ENCODE results near the gene CHAD.

Gene CHAD

DNA sequence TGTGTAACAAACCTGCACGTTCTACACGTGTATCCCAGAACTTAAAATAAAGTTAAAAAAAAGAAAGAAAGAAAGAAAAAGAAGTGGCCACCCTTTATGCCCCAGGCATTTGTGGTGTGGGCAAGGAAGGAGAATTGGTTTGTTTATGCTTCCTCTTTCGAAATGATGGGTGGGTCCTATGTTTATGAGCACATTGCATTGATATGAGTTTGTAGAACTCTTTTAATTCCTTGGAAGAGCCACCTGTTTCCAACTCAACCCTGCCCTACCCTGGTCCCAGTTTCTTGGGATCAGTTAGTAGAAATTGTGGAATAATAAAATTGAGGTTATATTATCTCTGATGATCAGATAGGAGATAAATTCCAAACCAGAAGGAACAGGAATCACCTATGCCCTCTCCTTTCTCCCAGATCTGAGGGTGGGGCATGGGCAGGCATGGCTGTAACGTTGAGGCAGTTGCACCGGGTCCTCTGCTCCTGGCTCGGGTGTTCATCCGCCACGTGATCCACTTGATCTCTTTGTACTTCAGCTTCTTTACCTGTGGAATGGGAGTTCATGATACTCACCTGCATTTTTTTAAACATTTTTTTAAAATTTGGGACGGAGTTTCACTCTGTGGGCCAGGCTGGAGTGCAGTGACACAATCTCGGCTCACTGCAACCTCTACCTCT is 15.9 kb downstream of the CHAD start:
- no peak overlapping the region for H4K8ac ChIP-seq (ENCODE audit: low read depth, low read length)
- no peaks in the 10 kb centered on the region for H3K27me3 ChIP-seq (ENCODE audit: insufficient read depth, low read length)
- WGBS (ENCODE audit: extremely low coverage, insufficient coverage, insufficient read length), result no CpG with 5 or more reads among the region's 10 CpGs
- no peak overlapping the region for H3K9ac ChIP-seq (ENCODE audit: low read length)
- H2BK5ac ChIP-seq (ENCODE audit: low read depth, low read length, poor library complexity), result no peak overlapping the region
- no peak overlapping the region for H3K14ac ChIP-seq (ENCODE audit: low read length)
- H3K9me3 ChIP-seq (ENCODE audit: insufficient read depth, low read depth, low read length), result no peaks in the 10 kb centered on the region
- H2BK120ac ChIP-seq (ENCODE audit: insufficient read depth, low read length, poor library complexity), result no peak overlapping the region
- no peak overlapping the region for H3K4ac ChIP-seq (ENCODE audit: low read depth, low read length)
- no peak overlapping the region for H2AFZ ChIP-seq (ENCODE audit: insufficient read depth, low read length, poor library complexity)
- no peak overlapping the region for H3K4me2 ChIP-seq (ENCODE audit: low read length)
- H3K4me3 ChIP-seq (ENCODE audit: low read depth, low read length), result no peak overlapping the region
- no peak overlapping the region for H4K91ac ChIP-seq (ENCODE audit: low read depth, low read length)
- H3K18ac ChIP-seq (ENCODE audit: low read length), result no peak overlapping the region
- peak; percentile 45 to 75 for DNase-seq
- H3K79me2 ChIP-seq (ENCODE audit: control insufficient read depth, insufficient read depth, low read length, poor library complexity), result no peaks in the 10 kb centered on the region
- H3K23ac ChIP-seq (ENCODE audit: low read length), result no peak overlapping the region
- peaks cover 4 to 5% of the 10 kb centered on the region in 2 experiments for H3K36me3 ChIP-seq (ENCODE audit: control insufficient read depth in 1 of 2, insufficient read depth in 2 of 2, low read length in 2 of 2)
- H2AK5ac ChIP-seq (ENCODE audit: low read length), result no peak overlapping the region
- H3K27ac ChIP-seq (ENCODE audit: low read depth, low read length), result no peak overlapping the region
- no peak overlapping the region for H2BK12ac ChIP-seq (ENCODE audit: low read length)
- H3K79me1 ChIP-seq (ENCODE audit: low read length), result no peaks in the 10 kb centered on the region
- H3K4me1 ChIP-seq (ENCODE audit: control insufficient read depth in 1 of 2, insufficient read depth in 2 of 2, low read length in 2 of 2), result no peaks in the 10 kb centered on the region
- no peak overlapping the region for H4K12ac ChIP-seq (ENCODE audit: low read depth, low read length)

DNA sequence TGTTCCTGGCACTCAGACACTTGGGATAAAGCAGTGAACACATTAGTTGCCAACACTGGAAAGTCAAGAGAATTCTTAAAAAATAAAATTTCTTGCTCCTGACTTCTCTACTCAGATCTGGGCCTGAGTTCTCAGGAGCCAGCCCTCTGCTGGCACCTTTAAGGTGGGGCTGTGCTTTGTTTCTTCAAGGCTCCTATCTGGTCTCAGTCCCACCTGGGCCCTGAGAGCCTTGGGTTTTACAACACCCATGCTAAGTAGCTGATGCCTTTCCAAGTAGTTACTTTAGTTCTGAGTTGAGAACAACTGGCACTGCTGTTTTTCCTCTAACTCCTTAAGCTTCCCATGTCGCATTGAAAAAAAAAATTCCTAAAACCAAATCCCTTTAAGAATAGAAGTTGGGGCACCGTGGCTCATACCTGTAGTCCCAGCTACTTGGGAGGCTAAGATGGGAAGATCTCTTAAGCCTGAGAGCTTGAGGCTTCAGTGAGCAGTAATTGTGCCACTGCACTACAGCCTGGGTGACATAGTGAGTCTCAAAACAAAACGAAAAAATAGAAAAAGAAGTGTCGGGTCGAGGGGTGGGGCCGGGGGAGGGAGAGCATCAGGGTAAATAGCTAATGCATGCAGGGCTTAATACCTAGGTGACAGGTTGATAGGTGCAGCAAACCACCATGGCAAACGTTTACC is 16.6 kb downstream of the CHAD start:
- no peak overlapping the region for H4K91ac ChIP-seq (ENCODE audit: low read depth, low read length)
- H4K8ac ChIP-seq (ENCODE audit: low read depth, low read length), result no peak overlapping the region
- H3K27me3 ChIP-seq (ENCODE audit: insufficient read depth, low read length), result no peaks in the 10 kb centered on the region
- no peak overlapping the region for H4K12ac ChIP-seq (ENCODE audit: low read depth, low read length)
- H3K4me2 ChIP-seq (ENCODE audit: low read length), result no peak overlapping the region
- no peaks in the 10 kb centered on the region for H3K4me1 ChIP-seq (ENCODE audit: control insufficient read depth in 1 of 2, insufficient read depth in 2 of 2, low read length in 2 of 2)
- no peaks in the 10 kb centered on the region for H3K9me3 ChIP-seq (ENCODE audit: insufficient read depth, low read depth, low read length)
- H3K18ac ChIP-seq (ENCODE audit: low read length), result no peak overlapping the region
- no peak overlapping the region for H3K4me3 ChIP-seq (ENCODE audit: low read depth, low read length)
- no peak overlapping the region for H3K23ac ChIP-seq (ENCODE audit: low read length)
- no peak for DNase-seq
- H2BK5ac ChIP-seq (ENCODE audit: low read depth, low read length, poor library complexity), result no peak overlapping the region
- H3K14ac ChIP-seq (ENCODE audit: low read length), result no peak overlapping the region
- no peak overlapping the region for H2AK5ac ChIP-seq (ENCODE audit: low read length)
- H3K9ac ChIP-seq (ENCODE audit: low read length), result no peak overlapping the region
- H2BK12ac ChIP-seq (ENCODE audit: low read length), result no peak overlapping the region
- H3K27ac ChIP-seq (ENCODE audit: low read depth, low read length), result no peak overlapping the region
- no peak overlapping the region for H2AFZ ChIP-seq (ENCODE audit: insufficient read depth, low read length, poor library complexity)
- H3K79me2 ChIP-seq (ENCODE audit: control insufficient read depth, insufficient read depth, low read length, poor library complexity), result no peaks in the 10 kb centered on the region
- no CpG with 5 or more reads among the region's 7 CpGs for WGBS (ENCODE audit: extremely low coverage, insufficient coverage, insufficient read length)
- H2BK120ac ChIP-seq (ENCODE audit: insufficient read depth, low read length, poor library complexity), result no peak overlapping the region
- H3K36me3 ChIP-seq (ENCODE audit: control insufficient read depth in 1 of 2, insufficient read depth in 2 of 2, low read length in 2 of 2), result peaks cover 4 to 5% of the 10 kb centered on the region in 2 experiments
- no peak overlapping the region for H3K4ac ChIP-seq (ENCODE audit: low read depth, low read length)
- no peaks in the 10 kb centered on the region for H3K79me1 ChIP-seq (ENCODE audit: low read length)

- H3K23ac ChIP-seq (ENCODE audit: low read length), result no peak overlapping the region
- no peaks in the 10 kb centered on the region for H3K4me1 ChIP-seq (ENCODE audit: control insufficient read depth in 1 of 2, insufficient read depth in 2 of 2, low read length in 2 of 2)
- no peak overlapping the region for H2BK12ac ChIP-seq (ENCODE audit: low read length)
- no peak overlapping the region for H2BK5ac ChIP-seq (ENCODE audit: low read depth, low read length, poor library complexity)
- H3K79me1 ChIP-seq (ENCODE audit: low read length), result no peaks in the 10 kb centered on the region
- no peak overlapping the region for H4K12ac ChIP-seq (ENCODE audit: low read depth, low read length)
- no peak overlapping the region for H3K9ac ChIP-seq (ENCODE audit: low read length)
- H2BK120ac ChIP-seq (ENCODE audit: insufficient read depth, low read length, poor library complexity), result no peak overlapping the region
- WGBS (ENCODE audit: extremely low coverage, insufficient coverage, insufficient read length), result no CpG with 5 or more reads among the region's 2 CpGs
- no peak overlapping the region for H3K4ac ChIP-seq (ENCODE audit: low read depth, low read length)
- DNase-seq, result no peak
- H3K79me2 ChIP-seq (ENCODE audit: control insufficient read depth, insufficient read depth, low read length, poor library complexity), result no peaks in the 10 kb centered on the region
- no peaks in the 10 kb centered on the region for H3K9me3 ChIP-seq (ENCODE audit: insufficient read depth, low read depth, low read length)
- no peak overlapping the region for H3K18ac ChIP-seq (ENCODE audit: low read length)
- no peak overlapping the region for H3K4me2 ChIP-seq (ENCODE audit: low read length)
- H4K8ac ChIP-seq (ENCODE audit: low read depth, low read length), result no peak overlapping the region
- no peaks in the 10 kb centered on the region for H3K27me3 ChIP-seq (ENCODE audit: insufficient read depth, low read length)
- no peak overlapping the region for H2AFZ ChIP-seq (ENCODE audit: insufficient read depth, low read length, poor library complexity)
- H4K91ac ChIP-seq (ENCODE audit: low read depth, low read length), result no peak overlapping the region
- no peak overlapping the region for H3K27ac ChIP-seq (ENCODE audit: low read depth, low read length)
- H3K14ac ChIP-seq (ENCODE audit: low read length), result no peak overlapping the region
- H3K36me3 ChIP-seq (ENCODE audit: control insufficient read depth in 1 of 2, insufficient read depth in 2 of 2, low read length in 2 of 2), result no peaks in the 10 kb centered on the region
- H2AK5ac ChIP-seq (ENCODE audit: low read length), result no peak overlapping the region
- no peak overlapping the region for H3K4me3 ChIP-seq (ENCODE audit: low read depth, low read length)
Measured at GRCh38 chr17:50448643-50449042, 20.0 kb downstream of the CHAD start.

DNA sequence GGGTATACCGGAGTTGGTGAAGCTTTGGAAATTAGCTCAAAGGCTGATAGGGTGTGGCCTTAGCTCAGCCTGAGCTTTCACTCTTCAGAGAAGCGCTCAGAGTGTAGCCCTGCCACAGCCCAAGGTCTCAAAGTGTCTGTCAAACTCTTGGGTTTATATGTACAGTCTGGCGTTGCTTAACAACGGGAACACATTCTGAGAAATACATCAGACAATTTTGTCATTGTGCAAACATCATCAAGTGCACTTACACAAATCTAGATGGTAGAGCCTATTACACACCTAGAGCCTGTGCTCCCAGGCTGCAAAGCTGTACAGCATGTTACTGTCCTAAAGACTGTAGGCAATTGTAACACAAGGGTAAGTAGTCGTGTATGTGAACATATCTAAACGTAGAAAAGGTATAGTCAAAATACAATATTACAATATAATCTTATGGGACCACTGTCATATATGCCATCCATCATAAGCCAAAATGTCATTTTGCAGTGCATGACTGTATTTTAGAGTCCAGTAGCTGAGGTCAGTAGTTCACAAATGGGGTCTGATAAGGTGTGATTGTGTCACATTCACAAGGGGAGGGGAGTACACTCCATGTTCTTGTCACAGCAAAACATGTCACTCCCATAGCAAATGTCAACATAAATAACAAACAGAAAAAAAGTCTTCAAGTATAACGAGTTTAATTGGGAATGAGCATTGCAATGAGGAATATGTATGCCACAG is 20.6 kb downstream of the CHAD start:
- no peak overlapping the region for H3K4ac ChIP-seq (ENCODE audit: low read depth, low read length)
- no peak overlapping the region for H3K23ac ChIP-seq (ENCODE audit: low read length)
- no peak overlapping the region for H2BK120ac ChIP-seq (ENCODE audit: insufficient read depth, low read length, poor library complexity)
- H3K36me3 ChIP-seq (ENCODE audit: control insufficient read depth in 1 of 2, insufficient read depth in 2 of 2, low read length in 2 of 2), result no peaks in the 10 kb centered on the region
- H3K4me1 ChIP-seq (ENCODE audit: control insufficient read depth in 1 of 2, insufficient read depth in 2 of 2, low read length in 2 of 2), result no peaks in the 10 kb centered on the region
- H3K4me3 ChIP-seq (ENCODE audit: low read depth, low read length), result no peak overlapping the region
- no peak overlapping the region for H2AFZ ChIP-seq (ENCODE audit: insufficient read depth, low read length, poor library complexity)
- H3K18ac ChIP-seq (ENCODE audit: low read length), result no peak overlapping the region
- no peak overlapping the region for H3K9ac ChIP-seq (ENCODE audit: low read length)
- H4K12ac ChIP-seq (ENCODE audit: low read depth, low read length), result no peak overlapping the region
- no peaks in the 10 kb centered on the region for H3K79me1 ChIP-seq (ENCODE audit: low read length)
- no peak overlapping the region for H4K91ac ChIP-seq (ENCODE audit: low read depth, low read length)
- no peak overlapping the region for H2AK5ac ChIP-seq (ENCODE audit: low read length)
- H3K14ac ChIP-seq (ENCODE audit: low read length), result no peak overlapping the region
- no peaks in the 10 kb centered on the region for H3K9me3 ChIP-seq (ENCODE audit: insufficient read depth, low read depth, low read length)
- no peaks in the 10 kb centered on the region for H3K27me3 ChIP-seq (ENCODE audit: insufficient read depth, low read length)
- no peak for DNase-seq
- H2BK12ac ChIP-seq (ENCODE audit: low read length), result no peak overlapping the region
- H4K8ac ChIP-seq (ENCODE audit: low read depth, low read length), result no peak overlapping the region
- no CpG with 5 or more reads among the region's 7 CpGs for WGBS (ENCODE audit: extremely low coverage, insufficient coverage, insufficient read length)
- no peaks in the 10 kb centered on the region for H3K79me2 ChIP-seq (ENCODE audit: control insufficient read depth, insufficient read depth, low read length, poor library complexity)
- H3K27ac ChIP-seq (ENCODE audit: low read depth, low read length), result no peak overlapping the region
- H3K4me2 ChIP-seq (ENCODE audit: low read length), result no peak overlapping the region
- no peak overlapping the region for H2BK5ac ChIP-seq (ENCODE audit: low read depth, low read length, poor library complexity)

Measured in trophoblast cell (in vitro differentiated cells and primary cell).